HepG2 (cell line): ENCODE data around the gene R3HDM4. TPM values are rescaled to one million over a fixed set of nuclear protein-coding genes. Genes with fewer than 3 reads are reported as not detected.
A peak's percentile ranks its signal among the peaks of the same experiment; 100 is the strongest.

Experiments
- ARID2 ChIP-seq: sonication (generic); formaldehyde crosslinking; IDR thresholded peaks from 2 replicates; pipeline ENCODE4 v1.8.1; 2022; ENCODE audit warnings: mild to moderate bottlenecking, missing genetic modification reagents, borderline replicate concordance
- ATRX ChIP-seq: sonication (generic); formaldehyde crosslinking; IDR thresholded peaks from 2 replicates; pipeline ENCODE4 v1.4.0; 2020; ENCODE audit warnings: missing genetic modification reagents, borderline replicate concordance
- CCDC6 ChIP-seq: sonication (generic); formaldehyde crosslinking; IDR thresholded peaks from 2 replicates; pipeline ENCODE4 v1.8.1; 2022; ENCODE audit warnings: mild to moderate bottlenecking, missing genetic modification reagents, moderate library complexity
- CEBPB ChIP-seq: IDR thresholded peaks from 2 replicates; pipeline ENCODE4 v1.6.1; 2011; ENCODE audit warnings: low read depth, low read length, improper control_type of control experiment, borderline replicate concordance
- DNMT1 ChIP-seq: sonication (generic); formaldehyde crosslinking; IDR thresholded peaks from 2 replicates; pipeline ENCODE4 v1.5.1; 2020; ENCODE audit warnings: mild to moderate bottlenecking, missing genetic modification reagents
- DNMT3B ChIP-seq: conservative IDR thresholded peaks from 2 replicates; pipeline ENCODE4 v1.6.1; 2016; ENCODE audit warnings: missing biosample characterization, control low read depth
- ESRRA ChIP-seq: sonication (generic); formaldehyde crosslinking; IDR thresholded peaks from 2 replicates; pipeline ENCODE4 v1.5.1; 2020; ENCODE audit warnings: mild to moderate bottlenecking, low read depth, missing genetic modification reagents
- FIP1L1 ChIP-seq: fragments of 200-400 bp; formaldehyde crosslinking; IDR thresholded peaks from 2 replicates; pipeline ENCODE4 v1.6.1; 2018; ENCODE audit warnings: low read depth, mild to moderate bottlenecking, low read length, moderate library complexity, borderline replicate concordance; ENCODE audit not compliant: insufficient read depth
- HINFP ChIP-seq: sonication (generic); formaldehyde crosslinking; IDR thresholded peaks from 2 replicates; pipeline ENCODE4 v1.4.0; 2020; ENCODE audit warnings: low read depth, mild to moderate bottlenecking, missing genetic modification reagents
- PHF20 ChIP-seq: sonication (generic); formaldehyde crosslinking; IDR thresholded peaks from 2 replicates; pipeline ENCODE4 v1.5.0; 2020; ENCODE audit warnings: mild to moderate bottlenecking, missing genetic modification reagents
- RERE ChIP-seq: IDR thresholded peaks from 2 replicates; pipeline ENCODE4 v1.6.1; 2016; ENCODE audit warnings: low read depth, missing genetic modification reagents, missing compliant biosample characterization
- WIZ ChIP-seq: sonication (generic); formaldehyde crosslinking; IDR thresholded peaks from 2 replicates; pipeline ENCODE4 v1.5.1; 2020; ENCODE audit warnings: mild to moderate bottlenecking, missing genetic modification reagents
- ZNF10 ChIP-seq: sonication (generic); formaldehyde crosslinking; IDR thresholded peaks from 2 replicates; pipeline ENCODE4 v1.4.0; 2020; ENCODE audit warnings: mild to moderate bottlenecking, low read depth, missing genetic modification reagents, borderline replicate concordance
- ZNF234 ChIP-seq: sonication (generic); formaldehyde crosslinking; conservative IDR thresholded peaks from 2 replicates; pipeline ENCODE4 v1.5.1; 2020; ENCODE audit warnings: mild to moderate bottlenecking, missing genetic modification reagents
- ZNF263 ChIP-seq: sonication (generic); formaldehyde crosslinking; IDR thresholded peaks from 2 replicates; pipeline ENCODE4 v1.4.0; 2020; ENCODE audit warnings: missing genetic modification reagents
- ZNF382 ChIP-seq: sonication (generic); formaldehyde crosslinking; IDR thresholded peaks from 2 replicates; pipeline ENCODE4 v1.5.0; 2020; ENCODE audit warnings: missing genetic modification reagents, mild to moderate bottlenecking, borderline replicate concordance
- ZNF552 ChIP-seq: sonication (generic); formaldehyde crosslinking; IDR thresholded peaks from 2 replicates; pipeline ENCODE4 v1.9.0; 2022; ENCODE audit warnings: missing genetic modification reagents, mild to moderate bottlenecking, borderline replicate concordance
- ZNF562 ChIP-seq: sonication (generic); formaldehyde crosslinking; IDR thresholded peaks from 2 replicates; pipeline ENCODE4 v1.8.0; 2022; ENCODE audit warnings: missing genetic modification reagents, borderline replicate concordance
- ZNF619 ChIP-seq: sonication (generic); formaldehyde crosslinking; IDR thresholded peaks from 2 replicates; pipeline ENCODE4 v1.4.0; 2020; ENCODE audit warnings: mild to moderate bottlenecking, missing genetic modification reagents
- ZNF724P ChIP-seq: sonication (generic); formaldehyde crosslinking; IDR thresholded peaks from 2 replicates; pipeline ENCODE4 v1.8.0; 2022; ENCODE audit warnings: missing genetic modification reagents, borderline replicate concordance
- ZNF841 ChIP-seq: sonication (generic); formaldehyde crosslinking; IDR thresholded peaks from 2 replicates; pipeline ENCODE4 v1.8.1; 2023; ENCODE audit warnings: missing genetic modification reagents, borderline replicate concordance
- polyA plus RNA-seq, 8 experiments: library from polyadenylated mRNA; depleted of rRNA in 3 of 8; stranded (reverse) in 7 of 8; unstranded in 1 of 8; fragments of >200 nt; fragmentation: Illumina TruSeq in 4 of 8; extraction: Trizol in 4 of 8; gene quantifications; 2 replicates each; pipeline versions ENCODE4 v1.2.1 to v1.2.3, GENCODE V29; 2011 to 2016; ENCODE audit warnings: low read depth in 4 of 8, missing spikeins in 1 of 8, mixed read lengths in 1 of 8; ENCODE audit not compliant: insufficient read depth in 1 of 8
- total RNA-seq, 5 experiments: library from RNA; depleted of rRNA; stranded (reverse); fragments of >200 nt; fragmentation: Illumina TruSeq; extraction: Trizol; gene quantifications; 2 replicates each; pipeline ENCODE4 v1.2.3, GENCODE V29; 2016; ENCODE audit warnings: low read depth in 1 of 5
- TF ChIP-seq, protein P1 (sequence below): sonication (generic); IDR thresholded peaks from 2 replicates; pipeline ENCODE4 v1.6.1; 2016; ENCODE audit warnings: low read depth, borderline replicate concordance

The R3HDM4 gene
- total and polyA plus RNA-seq, 2 of the 13 experiments (the other 11 are each of a cell fraction or from before 2014, with no cell fraction given) = 26.2 to 26.9 TPM

DNA sequence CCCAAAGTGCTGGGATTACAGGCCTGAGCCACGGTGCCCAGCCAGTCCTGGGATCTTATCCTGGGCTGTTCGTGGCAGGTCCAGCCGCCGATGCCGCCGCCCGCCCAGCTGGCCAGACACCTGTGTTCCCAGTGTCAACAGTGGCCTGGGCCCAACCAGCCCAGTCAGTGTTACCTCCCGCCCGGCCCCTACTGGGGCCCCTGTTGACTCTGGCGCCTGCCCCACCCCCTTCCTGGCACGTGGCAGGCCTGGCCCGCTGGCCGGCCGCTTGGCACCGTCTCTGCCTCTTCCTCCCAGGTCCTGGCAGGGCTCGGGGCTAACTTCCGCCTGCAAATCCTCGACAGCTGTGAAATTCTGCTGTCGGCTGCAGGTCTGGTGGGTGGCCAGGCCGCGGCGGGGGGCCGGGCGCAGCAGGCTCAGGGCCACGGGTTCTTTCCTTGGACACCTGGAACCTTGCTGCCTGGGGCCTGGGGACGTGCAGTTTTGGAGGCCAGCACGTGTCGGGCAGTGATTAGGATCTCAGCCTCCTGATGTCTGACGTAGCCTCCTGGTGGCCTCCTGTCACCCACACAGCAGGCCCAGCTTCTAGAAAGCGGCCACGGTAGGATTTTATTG is 22.0 kb upstream of the R3HDM4 start (continued):
- TF ChIP-seq HINFP (0 out of 2 replicates have a peak, but pooled peaks have one; percentile 46), CEBPB (no peak), ZNF724P (CRISPR knock-in tag) (peak; percentile 80; the same call in 1 of the 2 replicates), RERE (CRISPR knock-in tag) (no peak; the same call in 1 of the 2 replicates), ZNF841 (CRISPR knock-in tag) (no peak), ATRX (CRISPR knock-in tag) (no peak), ARID2 (CRISPR knock-in tag) (peak; percentile 83), ZNF10 (CRISPR knock-in tag) (no peak), ZNF234 (CRISPR knock-in tag) (no peak), DNMT1 (CRISPR knock-in tag) (0 out of 2 replicates have a peak, but pooled peaks have one; percentile 31), ZNF552 (peak; percentile 87), FIP1L1 (no peak), ZNF619 (CRISPR knock-in tag) (peak; percentile 78; the same call in 1 of the 2 replicates), WIZ (no peak), ZNF263 (CRISPR knock-in tag) (0 out of 2 replicates have a peak, but pooled peaks have one; percentile 56), DNMT3B (CRISPR knock-in tag) (peak; percentile 93; the same call in 1 of the 2 replicates), ZNF562 (CRISPR knock-in tag) (no peak), ZNF382 (CRISPR knock-in tag) (no peak), PHF20 (CRISPR knock-in tag) (peak; percentile 43), CCDC6 (CRISPR knock-in tag) (peak; percentile 93; the same call in 1 of the 2 replicates), ESRRA (peak; percentile 80)
- TF ChIP-seq, protein P1, sequence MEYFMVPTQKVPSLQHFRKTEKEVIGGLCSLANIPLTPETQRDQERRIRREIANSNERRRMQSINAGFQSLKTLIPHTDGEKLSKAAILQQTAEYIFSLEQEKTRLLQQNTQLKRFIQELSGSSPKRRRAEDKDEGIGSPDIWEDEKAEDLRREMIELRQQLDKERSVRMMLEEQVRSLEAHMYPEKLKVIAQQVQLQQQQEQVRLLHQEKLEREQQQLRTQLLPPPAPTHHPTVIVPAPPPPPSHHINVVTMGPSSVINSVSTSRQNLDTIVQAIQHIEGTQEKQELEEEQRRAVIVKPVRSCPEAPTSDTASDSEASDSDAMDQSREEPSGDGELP = peak; percentile 100
